Head of caudate nucleus (tissue), 42 donors: ENCODE measurements around the gene PLXNA2.

Source experiments
- DNase-seq, 42 donors: peaks; one replicate each; pipeline versions ENCODE4 v3.0.0 to v3.0.0-alpha.2; 2020 to 2021; ENCODE audit warnings: mixed read lengths in 7 of 42
- intact Hi-C: fragments of 100-400 bp; cut with DNase I; formaldehyde crosslinking; loops from one replicate; pipeline ENCODE4 v1.15.0; 2022

Gene PLXNA2

GRCh38 chr1:208270651-208271141 lies 26.5 kb upstream of the PLXNA2 start:
- intact Hi-C loops = no loop called here
- peak in 1 of 42 donors; percentile 18 for DNase-seq

GRCh38 chr1:208269338-208269666 lies 25.1 kb upstream of the PLXNA2 start:
- intact Hi-C loops = no loop called here
- no peak for DNase-seq

- intact Hi-C loops = no loop called here
- DNase-seq = no peak
Measured at GRCh38 chr1:208268541-208269337, 24.6 kb upstream of the PLXNA2 start.

GRCh38 chr1:208265525-208265924 lies 21.3 kb upstream of the PLXNA2 start:
- intact Hi-C loops = no loop called here
- no peak for DNase-seq

GRCh38 chr1:208265122-208265469 lies 20.9 kb upstream of the PLXNA2 start:
- intact Hi-C loops = no loop called here
- no peak for DNase-seq

- DNase-seq = no peak
- intact Hi-C loops = no loop called here
Measured at GRCh38 chr1:208264469-208265121, 20.4 kb upstream of the PLXNA2 start.

GRCh38 chr1:208261874-208262273 lies 17.7 kb upstream of the PLXNA2 start:
- DNase-seq = no peak
- intact Hi-C loops = no loop called here

- intact Hi-C loops = no loop called here
- DNase-seq = no peak
Measured at GRCh38 chr1:208258277-208258676, 14.1 kb upstream of the PLXNA2 start.

- no peak for DNase-seq
- intact Hi-C loops = no loop called here
Measured at GRCh38 chr1:208257351-208257750, 13.2 kb upstream of the PLXNA2 start.

GRCh38 chr1:208256556-208256955 lies 12.4 kb upstream of the PLXNA2 start:
- intact Hi-C loops = no loop called here

GRCh38 chr1:208256091-208256490 lies 11.9 kb upstream of the PLXNA2 start:
- intact Hi-C loops = no loop called here
- no peak for DNase-seq

More at GRCh38 chr1:208256556-208256955, 12.4 kb upstream of the PLXNA2 start:
- no peak for DNase-seq

- intact Hi-C loops = no loop called here
- DNase-seq = no peak
Measured at GRCh38 chr1:208254862-208255261, 10.7 kb upstream of the PLXNA2 start.

- no peak for DNase-seq
- intact Hi-C loops = no loop called here
Measured at GRCh38 chr1:208254376-208254775, 10.2 kb upstream of the PLXNA2 start.

GRCh38 chr1:208252836-208253576 lies 8.8 kb upstream of the PLXNA2 start:
- DNase-seq = peak in 1 of 42 donors; percentile 9
- intact Hi-C loops = no loop called here

- intact Hi-C loops = no loop called here
- peak in 8 of 42 donors; percentile 49 to 69 (median 56) for DNase-seq
Measured at GRCh38 chr1:208251911-208252835, 8.0 kb upstream of the PLXNA2 start.

- DNase-seq = no peak
- intact Hi-C loops = no loop called here
Measured at GRCh38 chr1:208251015-208251414, 6.8 kb upstream of the PLXNA2 start.

GRCh38 chr1:208250613-208251012 lies 6.4 kb upstream of the PLXNA2 start:
- intact Hi-C loops = no loop called here
- DNase-seq = no peak

GRCh38 chr1:208248991-208249696 lies 5.0 kb upstream of the PLXNA2 start:
- DNase-seq = peak in 18 of 42 donors; percentile 31 to 83 (median 53)
- intact Hi-C loops = loop anchor here (10.0 kb wide), 1 partner anchor 164 kb away; no protein-coding TSS in a partner anchor
